ENCODE data around the gene PNPLA6.

- TF ChIP-seq MYC (IDR thresholded peaks at IDR 0.05; ENCODE audit: low read depth, low read length), result no peak
- TF ChIP-seq MYC (CRISPR knock-in tag; IDR thresholded peaks at IDR 0.05; ENCODE audit: borderline replicate concordance, low read depth), result no peak
- TF ChIP-seq, protein P1, sequence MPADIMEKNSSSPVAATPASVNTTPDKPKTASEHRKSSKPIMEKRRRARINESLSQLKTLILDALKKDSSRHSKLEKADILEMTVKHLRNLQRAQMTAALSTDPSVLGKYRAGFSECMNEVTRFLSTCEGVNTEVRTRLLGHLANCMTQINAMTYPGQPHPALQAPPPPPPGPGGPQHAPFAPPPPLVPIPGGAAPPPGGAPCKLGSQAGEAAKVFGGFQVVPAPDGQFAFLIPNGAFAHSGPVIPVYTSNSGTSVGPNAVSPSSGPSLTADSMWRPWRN (IDR thresholded peaks at IDR 0.05; ENCODE audit: low read depth), result no peak
- TF ChIP-seq, protein P2, sequence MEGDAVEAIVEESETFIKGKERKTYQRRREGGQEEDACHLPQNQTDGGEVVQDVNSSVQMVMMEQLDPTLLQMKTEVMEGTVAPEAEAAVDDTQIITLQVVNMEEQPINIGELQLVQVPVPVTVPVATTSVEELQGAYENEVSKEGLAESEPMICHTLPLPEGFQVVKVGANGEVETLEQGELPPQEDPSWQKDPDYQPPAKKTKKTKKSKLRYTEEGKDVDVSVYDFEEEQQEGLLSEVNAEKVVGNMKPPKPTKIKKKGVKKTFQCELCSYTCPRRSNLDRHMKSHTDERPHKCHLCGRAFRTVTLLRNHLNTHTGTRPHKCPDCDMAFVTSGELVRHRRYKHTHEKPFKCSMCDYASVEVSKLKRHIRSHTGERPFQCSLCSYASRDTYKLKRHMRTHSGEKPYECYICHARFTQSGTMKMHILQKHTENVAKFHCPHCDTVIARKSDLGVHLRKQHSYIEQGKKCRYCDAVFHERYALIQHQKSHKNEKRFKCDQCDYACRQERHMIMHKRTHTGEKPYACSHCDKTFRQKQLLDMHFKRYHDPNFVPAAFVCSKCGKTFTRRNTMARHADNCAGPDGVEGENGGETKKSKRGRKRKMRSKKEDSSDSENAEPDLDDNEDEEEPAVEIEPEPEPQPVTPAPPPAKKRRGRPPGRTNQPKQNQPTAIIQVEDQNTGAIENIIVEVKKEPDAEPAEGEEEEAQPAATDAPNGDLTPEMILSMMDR (IDR thresholded peaks at IDR 0.05 in 2 of 3, conservative IDR thresholded peaks at IDR 0.05 in 1 of 3; ENCODE audit: insufficient read depth in 2 of 3, low read depth in 1 of 3, low read length in 3 of 3), result no peak
- no peak for TF ChIP-seq JUN (IDR thresholded peaks at IDR 0.05; ENCODE audit: borderline replicate concordance, low read depth, low read length)
- no peak for TF ChIP-seq JUN (CRISPR knock-in tag; IDR thresholded peaks at IDR 0.05; ENCODE audit: borderline replicate concordance)
- no peak for TF ChIP-seq NR1H2 (CRISPR knock-in tag; IDR thresholded peaks at IDR 0.05)
- no peak for TF ChIP-seq ZFP36 (IDR thresholded peaks at IDR 0.05; ENCODE audit: low read depth, low read length, partially characterized antibody)
- TF ChIP-seq FOXP1 (CRISPR knock-in tag; IDR thresholded peaks at IDR 0.05), result no peak
Measured at GRCh38 chr19:7545300-7545699, 9.8 kb downstream of the PNPLA6 start.
